Osteoblast (primary cell): ENCODE measurements around the gene PRICKLE1. TPM values are rescaled to one million over a fixed set of nuclear protein-coding genes. Genes with fewer than 3 reads are reported as not detected.

Experiments
- DNase-seq: peaks from one replicate; pipeline ENCODE4 v3.0.0; 2011; ENCODE audit warnings: low spot score, mixed read lengths; ENCODE audit not compliant: insufficient read length; ENCODE audit errors: missing footprints
- H2AFZ ChIP-seq: 2 replicates; pipeline ENCODE4 v1.6.0; 2011; ENCODE audit warnings: mild to moderate bottlenecking, low read length
- H3K27ac ChIP-seq: 2 replicates; pipeline ENCODE4 v1.5.1; 2011; ENCODE audit warnings: mild to moderate bottlenecking, low read depth, low read length, moderate library complexity
- H3K27me3 ChIP-seq: 2 replicates; pipeline ENCODE4 v1.6.0; 2012; ENCODE audit warnings: mild to moderate bottlenecking, control low read depth, inconsistent platforms, low read length, moderate library complexity; ENCODE audit not compliant: insufficient read depth
- H3K36me3 ChIP-seq: 2 replicates; pipeline ENCODE4 v1.5.1; 2011; ENCODE audit warnings: mild to moderate bottlenecking, low read length, control low read depth, moderate library complexity; ENCODE audit not compliant: insufficient read depth
- H3K4me1 ChIP-seq: 2 replicates; pipeline ENCODE4 v1.5.1; 2011; ENCODE audit warnings: mild to moderate bottlenecking, low read length, control low read depth, moderate library complexity; ENCODE audit not compliant: insufficient read depth
- H3K4me2 ChIP-seq: 2 replicates; pipeline ENCODE4 v1.6.0; 2011; ENCODE audit warnings: mild to moderate bottlenecking, low read length; ENCODE audit not compliant: insufficient read depth
- H3K4me3 ChIP-seq: fragments of 200-600 bp; sonication (generic); 3 replicates; pipeline ENCODE4 v1.5.1; 2012; ENCODE audit warnings: mild to moderate bottlenecking, low read length, inconsistent platforms; ENCODE audit not compliant: insufficient read depth
- H3K79me2 ChIP-seq: 2 replicates; pipeline ENCODE4 v1.6.0; 2012; ENCODE audit warnings: mild to moderate bottlenecking, low read length, control low read depth, inconsistent platforms; ENCODE audit not compliant: insufficient read depth
- H3K9me3 ChIP-seq: 2 replicates; pipeline ENCODE4 v1.5.1; 2011; ENCODE audit warnings: low read depth, low read length, control low read depth
- H4K20me1 ChIP-seq: 2 replicates; pipeline ENCODE4 v1.6.0; 2012; ENCODE audit warnings: mild to moderate bottlenecking, low read length, control low read depth; ENCODE audit not compliant: insufficient read depth
- CTCF ChIP-seq: IDR thresholded peaks from 2 replicates; pipeline ENCODE4 v1.5.1; 2011; ENCODE audit warnings: mild to moderate bottlenecking, low read depth, low read length, moderate library complexity; ENCODE audit errors: extremely low read depth
- total RNA-seq: library from RNA; depleted of rRNA; stranded (reverse); fragments of >200 nt; gene quantifications from 2 replicates; pipeline ENCODE4 v1.2.3, GENCODE V29; 2012

Gene PRICKLE1
- total RNA-seq, 1 donor, result 13.0 TPM

- peak; percentile 57 for TF ChIP-seq CTCF
- no peaks in the 10 kb centered on the region for H3K9me3 ChIP-seq
- no peak overlapping the region for H2AFZ ChIP-seq
- no peak overlapping the region for H3K4me2 ChIP-seq
- no peak overlapping the region for H3K27ac ChIP-seq
- no peak overlapping the region for H3K4me3 ChIP-seq
- H3K79me2 ChIP-seq, result peaks cover 36% of the 10 kb centered on the region
- H4K20me1 ChIP-seq, result peaks cover 15% of the 10 kb centered on the region
- peak; percentile 31 for DNase-seq
- peaks cover 11% of the 10 kb centered on the region for H3K36me3 ChIP-seq
- H3K4me1 ChIP-seq, result peaks cover 23% of the 10 kb centered on the region
- no peaks in the 10 kb centered on the region for H3K27me3 ChIP-seq
These were observed 20.3 kb downstream of the PRICKLE1 start for GRCh38 chr12:42568952-42569915.

- Histone ChIP-seq H3K4me1 (peaks cover 34% of the 10 kb centered on the region), H3K79me2 (peaks cover 19% of the 10 kb centered on the region), H2AFZ (no peak overlapping the region), H4K20me1 (peaks cover 3% of the 10 kb centered on the region), H3K27me3 (no peaks in the 10 kb centered on the region), H3K36me3 (peaks cover 11% of the 10 kb centered on the region), H3K9me3 (no peaks in the 10 kb centered on the region), H3K4me3 (no peak overlapping the region), H3K27ac (no peak overlapping the region), H3K4me2 (no peak overlapping the region)
- TF ChIP-seq CTCF, result no peak
- DNase-seq, result no peak
These were observed 23.9 kb downstream of the PRICKLE1 start for GRCh38 chr12:42565633-42566032.

GRCh38 chr12:42564996-42565395 is 24.6 kb downstream of the PRICKLE1 start:
- Histone ChIP-seq H3K27ac (peak overlapping the region; percentile 22), H3K36me3 (peaks cover 11% of the 10 kb centered on the region), H3K27me3 (no peaks in the 10 kb centered on the region), H3K4me1 (peaks cover 34% of the 10 kb centered on the region), H3K4me3 (peak overlapping the region; percentile 11), H2AFZ (no peak overlapping the region), H3K4me2 (peak overlapping the region; percentile 66), H3K9me3 (no peaks in the 10 kb centered on the region), H3K79me2 (peaks cover 21% of the 10 kb centered on the region), H4K20me1 (peaks cover 3% of the 10 kb centered on the region)
- no peak for TF ChIP-seq CTCF
- DNase-seq, result no peak

GRCh38 chr12:42564556-42564955 is 25.0 kb downstream of the PRICKLE1 start:
- peaks cover 34% of the 10 kb centered on the region for H3K4me1 ChIP-seq
- no peak overlapping the region for H2AFZ ChIP-seq
- peaks cover under 1% of the 10 kb centered on the region for H4K20me1 ChIP-seq
- DNase-seq, result no peak
- peak overlapping the region; percentile 22 for H3K27ac ChIP-seq
- H3K9me3 ChIP-seq, result no peaks in the 10 kb centered on the region
- H3K4me3 ChIP-seq, result peak overlapping the region; percentile 11
- H3K79me2 ChIP-seq, result peaks cover 19% of the 10 kb centered on the region
- H3K36me3 ChIP-seq, result peaks cover 11% of the 10 kb centered on the region
- peak overlapping the region; percentile 66 for H3K4me2 ChIP-seq
- TF ChIP-seq CTCF, result no peak
- H3K27me3 ChIP-seq, result no peaks in the 10 kb centered on the region
